Measurements from ENCODE around the gene ZNF841. TPM values are rescaled to one million over a fixed set of nuclear protein-coding genes. Genes with fewer than 3 reads are reported as not detected.
A peak's percentile ranks its signal among the peaks of the same experiment; 100 is the strongest.

The ZNF841 gene
- total and polyA plus RNA-seq, 2 of the 13 experiments (the other 11 are each of a cell fraction or from before 2014, with no cell fraction given): 6.2 to 14.2 TPM

GRCh38 chr19:52028027-52028779 is 67.4 kb downstream of the ZNF841 start, which contains the start of gene ZNF614 (continued):
- TF ChIP-seq, protein P1, sequence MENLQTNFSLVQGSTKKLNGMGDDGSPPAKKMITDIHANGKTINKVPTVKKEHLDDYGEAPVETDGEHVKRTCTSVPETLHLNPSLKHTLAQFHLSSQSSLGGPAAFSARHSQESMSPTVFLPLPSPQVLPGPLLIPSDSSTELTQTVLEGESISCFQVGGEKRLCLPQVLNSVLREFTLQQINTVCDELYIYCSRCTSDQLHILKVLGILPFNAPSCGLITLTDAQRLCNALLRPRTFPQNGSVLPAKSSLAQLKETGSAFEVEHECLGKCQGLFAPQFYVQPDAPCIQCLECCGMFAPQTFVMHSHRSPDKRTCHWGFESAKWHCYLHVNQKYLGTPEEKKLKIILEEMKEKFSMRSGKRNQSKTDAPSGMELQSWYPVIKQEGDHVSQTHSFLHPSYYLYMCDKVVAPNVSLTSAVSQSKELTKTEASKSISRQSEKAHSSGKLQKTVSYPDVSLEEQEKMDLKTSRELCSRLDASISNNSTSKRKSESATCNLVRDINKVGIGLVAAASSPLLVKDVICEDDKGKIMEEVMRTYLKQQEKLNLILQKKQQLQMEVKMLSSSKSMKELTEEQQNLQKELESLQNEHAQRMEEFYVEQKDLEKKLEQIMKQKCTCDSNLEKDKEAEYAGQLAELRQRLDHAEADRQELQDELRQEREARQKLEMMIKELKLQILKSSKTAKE (CRISPR knock-in tag; IDR thresholded peaks at IDR 0.05; ENCODE audit: borderline replicate concordance): no peak
- TF ChIP-seq MIXL1 (CRISPR knock-in tag; IDR thresholded peaks at IDR 0.05): peak; percentile 65; the same call in 1 of the 2 replicates
- peak; percentile 50; the same call in 1 of the 2 replicates for TF ChIP-seq ZNF12 (CRISPR knock-in tag; IDR thresholded peaks at IDR 0.05)
- TF ChIP-seq ARNTL (CRISPR knock-in tag; IDR thresholded peaks at IDR 0.05): peak; percentile 63; the same call in 1 of the 2 replicates
- peak; percentile 90 for TF ChIP-seq XRCC5 (optimal IDR thresholded peaks at IDR 0.05; ENCODE audit: low read length)
- peak; percentile 88 for TF ChIP-seq NR2C2 (CRISPR knock-in tag; IDR thresholded peaks at IDR 0.05; ENCODE audit: borderline replicate concordance)
- TF ChIP-seq ZNF646 (CRISPR knock-in tag; IDR thresholded peaks at IDR 0.05): no peak
- TF ChIP-seq SP1 (IDR thresholded peaks at IDR 0.05): no peak
- TF ChIP-seq SP1 (CRISPR knock-in tag; IDR thresholded peaks at IDR 0.05): peak; percentile 30; the same call in 1 of the 2 replicates
- TF ChIP-seq SIN3A (IDR thresholded peaks at IDR 0.05; ENCODE audit: borderline replicate concordance, low read depth, low read length): peak; percentile 45; the same call in 1 of the 2 replicates
- TF ChIP-seq ZNF33A (CRISPR knock-in tag; IDR thresholded peaks at IDR 0.05; ENCODE audit: borderline replicate concordance): no peak
- TF ChIP-seq YY1 (IDR thresholded peaks at IDR 0.05; ENCODE audit: insufficient read depth, insufficient replicate concordance, low read depth, low read length): peak; percentile 98
- 0 out of 2 replicates have a peak, but pooled peaks have one; percentile 65 for TF ChIP-seq ZNF546 (CRISPR knock-in tag; conservative IDR thresholded peaks at IDR 0.05)
- peak; percentile 55; the same call in 1 of the 2 replicates for TF ChIP-seq PCBP1 (IDR thresholded peaks at IDR 0.05; ENCODE audit: borderline replicate concordance, low read depth, low read length)
- TF ChIP-seq TCF7L2 (IDR thresholded peaks at IDR 0.05; ENCODE audit: low read depth, low read length): no peak
- TF ChIP-seq CREB1 (IDR thresholded peaks at IDR 0.05): peak; percentile 96
- peak; percentile 100 for TF ChIP-seq CREB1 (CRISPR knock-in tag; IDR thresholded peaks at IDR 0.05)
- peak; percentile 76; the same call in 1 of the 2 replicates for TF ChIP-seq ZNF782 (CRISPR knock-in tag; IDR thresholded peaks at IDR 0.05; ENCODE audit: borderline replicate concordance)
- TF ChIP-seq GZF1 (CRISPR knock-in tag; IDR thresholded peaks at IDR 0.05): 0 out of 2 replicates have a peak, but pooled peaks have one; percentile 24
- peak; percentile 60; the same call in 1 of the 2 replicates for TF ChIP-seq FOXK1 (CRISPR knock-in tag; IDR thresholded peaks at IDR 0.05; ENCODE audit: borderline replicate concordance, low read depth)
- no peak for TF ChIP-seq ZNF780A (CRISPR knock-in tag; IDR thresholded peaks at IDR 0.05)
- TF ChIP-seq ZNF777 (CRISPR knock-in tag; IDR thresholded peaks at IDR 0.05): no peak
- peak; percentile 74 for TF ChIP-seq ZNF143 (CRISPR knock-in tag; IDR thresholded peaks at IDR 0.05)

Measured in HepG2 (cell line).